ENCODE results near the gene EMC1. TPM values are rescaled to one million over a fixed set of nuclear protein-coding genes. Genes with fewer than 3 reads are reported as not detected.

Gene EMC1
- total RNA-seq, 1 donor = 90.2 TPM

DNA sequence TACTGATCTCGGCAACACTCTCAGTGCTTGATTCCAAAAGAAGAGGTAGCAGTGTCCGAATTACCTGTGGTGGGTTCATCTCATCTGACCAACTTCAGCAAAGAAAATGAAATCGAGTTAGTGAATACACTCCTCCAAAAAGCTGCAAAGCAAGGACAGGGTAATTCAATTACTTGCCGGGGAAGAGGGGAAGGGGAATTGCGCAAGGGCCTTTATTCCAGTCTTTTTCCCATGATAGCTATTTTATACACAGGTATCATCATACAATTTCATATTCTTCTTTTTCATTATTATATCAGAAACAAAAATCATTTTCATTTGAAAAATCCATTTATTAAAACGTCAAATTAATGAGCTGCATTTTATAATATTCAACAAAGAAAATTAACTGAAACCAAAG lies 84.2 kb downstream of the EMC1 start:
- DNase-seq (ENCODE audit: low read depth) = no peak
- H3K4me3 ChIP-seq (ENCODE audit: low read depth, low read length) = no peak overlapping the region
- no peak for TF ChIP-seq CTCF (IDR thresholded peaks at IDR 0.05; ENCODE audit: insufficient read depth, low read depth, low read length)

DNA sequence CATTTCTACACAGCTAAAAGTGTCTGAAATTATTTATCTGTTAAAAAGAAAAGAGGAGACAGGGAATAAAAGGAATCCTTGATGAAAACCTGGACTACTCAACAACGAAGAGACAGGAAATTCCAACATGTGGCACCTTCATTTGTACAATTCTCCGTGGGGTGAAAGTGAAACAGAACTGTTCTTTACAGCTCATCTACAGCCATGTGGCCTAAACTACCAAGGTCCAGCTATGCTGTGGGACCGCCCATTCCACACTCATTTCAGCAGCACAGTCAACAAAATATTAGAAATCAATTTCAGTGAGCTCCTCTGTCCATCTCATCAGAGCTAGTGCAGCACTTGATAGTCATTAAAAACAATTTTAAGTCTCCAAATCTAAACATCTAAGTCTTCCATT lies 85.3 kb downstream of the EMC1 start:
- TF ChIP-seq CTCF (IDR thresholded peaks at IDR 0.05; ENCODE audit: insufficient read depth, low read depth, low read length) = no peak
- no peak overlapping the region for H3K4me3 ChIP-seq (ENCODE audit: low read depth, low read length)
- DNase-seq (ENCODE audit: low read depth) = peak; percentile 14

Other genes starting within 250 kb of the EMC1 start
- 193 and 210 TPM in 2 replicates for gene UBR4, start 41.3 kb downstream of the EMC1 start, total RNA-seq
- 21.9 and 26.3 TPM in 2 replicates for gene MRTO4, start 281 bp upstream of the EMC1 start, total RNA-seq
- gene AKR7A3, start 37.2 kb upstream of the EMC1 start, total RNA-seq = 0.43 and 1.3 TPM in 2 replicates
- 55.3 and 57.3 TPM in 2 replicates for gene AKR7A2, start 60.6 kb upstream of the EMC1 start, total RNA-seq
- gene SLC66A1, start 60.8 kb upstream of the EMC1 start, total RNA-seq = 18.6 and 28.3 TPM in 2 replicates
- 173 and 183 TPM in 2 replicates for gene CAPZB, start 234.0 kb upstream of the EMC1 start, total RNA-seq

Measured in fibroblast of villous mesenchyme (primary cell).